KMS-11 (cell line): ENCODE data around the gene MARCHF10.

Experiments
- H2AFZ ChIP-seq: fragments of 200-600 bp; sonication (generic); 2 replicates; pipeline ENCODE4 v1.6.1; 2016; ENCODE audit warnings: antibody characterized with exemption, mixed run types, low read depth
- H3K27ac ChIP-seq: fragments of 200-600 bp; sonication (generic); 2 replicates; pipeline ENCODE4 v1.6.1; 2016; ENCODE audit warnings: mild to moderate bottlenecking, mixed run types
- H3K27me3 ChIP-seq: fragments of 200-600 bp; sonication (generic); 2 replicates; pipeline ENCODE4 v1.6.1; 2017; ENCODE audit warnings: mild to moderate bottlenecking, low read depth, mixed run types, moderate library complexity; ENCODE audit not compliant: insufficient read depth
- H3K36me3 ChIP-seq: fragments of 200-600 bp; sonication (generic); 2 replicates; pipeline ENCODE4 v1.6.1; 2017; ENCODE audit warnings: mild to moderate bottlenecking, mixed run types; ENCODE audit not compliant: insufficient read depth
- H3K4me1 ChIP-seq: fragments of 200-600 bp; sonication (generic); 2 replicates; pipeline ENCODE4 v1.6.1; 2016; ENCODE audit warnings: mild to moderate bottlenecking, low read depth, mixed run types; ENCODE audit not compliant: poor library complexity, severe bottlenecking
- H3K4me2 ChIP-seq: fragments of 200-600 bp; sonication (generic); 2 replicates; pipeline ENCODE4 v1.7.0; 2016; ENCODE audit warnings: mild to moderate bottlenecking, mixed run types
- H3K4me3 ChIP-seq: fragments of 200-600 bp; sonication (generic); IDR thresholded peaks from 2 replicates; pipeline ENCODE4 v1.6.1; 2017; ENCODE audit warnings: low read depth, low read length, mixed read lengths; ENCODE audit not compliant: insufficient read depth
- H3K79me2 ChIP-seq: fragments of 200-600 bp; sonication (generic); 2 replicates; pipeline ENCODE4 v1.6.1; 2016; ENCODE audit warnings: low read depth, mixed run types; ENCODE audit not compliant: insufficient read depth
- H3K9ac ChIP-seq: fragments of 200-600 bp; sonication (generic); 2 replicates; pipeline ENCODE4 v1.6.1; 2016; ENCODE audit warnings: mild to moderate bottlenecking, mixed run types
- H4K20me1 ChIP-seq: fragments of 200-600 bp; sonication (generic); 2 replicates; pipeline ENCODE4 v1.6.1; 2016; ENCODE audit warnings: mild to moderate bottlenecking, mixed run types; ENCODE audit not compliant: insufficient read depth
- TF ChIP-seq, protein P1 (sequence below): fragments of 200-600 bp; sonication (generic); conservative IDR thresholded peaks from 2 replicates; pipeline ENCODE4 v1.6.1; 2017; ENCODE audit warnings: low read depth, mild to moderate bottlenecking, antibody characterized with exemption, low read length, moderate library complexity, mixed read lengths

Gene MARCHF10

DNA sequence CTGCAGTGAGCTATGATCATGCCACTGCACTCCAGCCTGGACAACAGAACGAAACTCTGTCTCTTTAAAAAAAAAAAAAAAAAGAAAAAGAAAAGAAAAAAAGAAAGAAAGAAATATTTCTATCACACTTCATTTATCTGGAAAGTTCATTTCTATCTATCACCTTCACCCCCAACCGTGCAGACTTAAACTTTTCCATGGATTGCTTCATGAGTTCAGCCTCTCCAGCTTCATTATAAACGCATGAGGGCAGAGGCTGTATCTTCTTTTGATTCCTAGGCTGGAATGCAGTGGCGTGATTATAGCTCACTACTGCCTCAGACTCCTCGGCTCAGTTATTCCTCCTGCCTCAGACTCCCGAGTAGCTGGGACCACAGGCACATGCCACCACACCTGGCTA lies 152.5 kb downstream of the MARCHF10 start:
- Histone ChIP-seq H3K27ac (no peak overlapping the region), H3K4me3 (no peak overlapping the region), H3K27me3 (no peaks in the 10 kb centered on the region), H3K9ac (no peak overlapping the region), H3K36me3 (no peaks in the 10 kb centered on the region), H3K79me2 (no peaks in the 10 kb centered on the region), H4K20me1 (no peaks in the 10 kb centered on the region), H2AFZ (no peak overlapping the region), H3K4me1 (peaks cover 23% of the 10 kb centered on the region), H3K4me2 (no peak overlapping the region)
- TF ChIP-seq, protein P1, sequence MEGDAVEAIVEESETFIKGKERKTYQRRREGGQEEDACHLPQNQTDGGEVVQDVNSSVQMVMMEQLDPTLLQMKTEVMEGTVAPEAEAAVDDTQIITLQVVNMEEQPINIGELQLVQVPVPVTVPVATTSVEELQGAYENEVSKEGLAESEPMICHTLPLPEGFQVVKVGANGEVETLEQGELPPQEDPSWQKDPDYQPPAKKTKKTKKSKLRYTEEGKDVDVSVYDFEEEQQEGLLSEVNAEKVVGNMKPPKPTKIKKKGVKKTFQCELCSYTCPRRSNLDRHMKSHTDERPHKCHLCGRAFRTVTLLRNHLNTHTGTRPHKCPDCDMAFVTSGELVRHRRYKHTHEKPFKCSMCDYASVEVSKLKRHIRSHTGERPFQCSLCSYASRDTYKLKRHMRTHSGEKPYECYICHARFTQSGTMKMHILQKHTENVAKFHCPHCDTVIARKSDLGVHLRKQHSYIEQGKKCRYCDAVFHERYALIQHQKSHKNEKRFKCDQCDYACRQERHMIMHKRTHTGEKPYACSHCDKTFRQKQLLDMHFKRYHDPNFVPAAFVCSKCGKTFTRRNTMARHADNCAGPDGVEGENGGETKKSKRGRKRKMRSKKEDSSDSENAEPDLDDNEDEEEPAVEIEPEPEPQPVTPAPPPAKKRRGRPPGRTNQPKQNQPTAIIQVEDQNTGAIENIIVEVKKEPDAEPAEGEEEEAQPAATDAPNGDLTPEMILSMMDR: no peak

DNA sequence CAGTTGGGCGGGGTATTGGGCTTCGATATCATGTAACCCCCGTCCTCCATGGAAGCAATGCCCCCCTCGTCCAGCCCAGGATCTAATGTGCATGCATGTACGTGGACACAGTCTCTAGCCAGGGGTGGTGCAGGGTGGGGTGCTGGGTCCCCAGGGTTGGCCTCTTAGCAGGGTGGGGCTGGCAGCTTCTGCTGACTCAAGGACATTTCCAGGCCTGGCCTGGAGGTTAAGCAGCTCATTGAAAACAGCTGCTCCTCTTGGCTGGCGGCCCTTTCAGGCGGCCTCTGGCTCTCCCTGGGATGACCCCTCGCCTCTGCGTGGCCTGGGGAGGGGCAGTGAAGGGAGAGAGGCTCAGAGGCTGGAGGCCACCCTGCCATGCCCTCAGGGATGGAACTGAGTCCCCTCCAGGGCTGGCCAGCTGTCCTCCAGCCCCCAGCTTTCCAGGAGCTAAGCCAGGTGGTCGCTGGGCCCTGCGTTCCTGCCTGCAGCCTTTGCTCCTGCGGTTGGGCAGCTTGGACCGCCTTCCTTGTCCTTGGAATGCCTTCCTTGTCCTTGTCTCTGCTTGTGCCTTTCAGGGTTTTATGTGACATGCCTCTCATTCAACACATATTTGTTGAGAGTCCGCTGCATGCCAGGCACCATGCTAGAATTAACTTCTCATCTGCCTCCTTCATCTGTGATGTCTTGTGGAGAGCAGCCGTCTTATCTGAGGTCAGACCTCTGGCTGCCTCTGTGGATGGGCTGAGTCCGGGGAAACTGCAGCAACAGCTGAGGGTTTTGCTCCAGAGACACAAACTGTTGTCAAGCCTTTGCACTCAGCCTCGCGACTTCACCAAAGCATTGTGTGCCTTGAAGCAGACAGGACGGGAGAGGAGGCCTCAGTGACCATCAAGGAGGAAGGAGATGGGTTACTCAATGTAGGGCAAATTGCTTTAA lies 154.0 kb downstream of the MARCHF10 start:
- H3K27me3 ChIP-seq: no peaks in the 10 kb centered on the region
- TF ChIP-seq, protein P1: no peak
- H3K27ac ChIP-seq: no peak overlapping the region
- peaks cover 23% of the 10 kb centered on the region for H3K4me1 ChIP-seq
- H4K20me1 ChIP-seq: no peaks in the 10 kb centered on the region
- H3K79me2 ChIP-seq: no peaks in the 10 kb centered on the region
- H3K36me3 ChIP-seq: no peaks in the 10 kb centered on the region
- H3K9ac ChIP-seq: no peak overlapping the region
- H3K4me2 ChIP-seq: no peak overlapping the region; the same call in 1 of the 2 replicates
- no peak overlapping the region for H3K4me3 ChIP-seq
- H2AFZ ChIP-seq: no peak overlapping the region

DNA sequence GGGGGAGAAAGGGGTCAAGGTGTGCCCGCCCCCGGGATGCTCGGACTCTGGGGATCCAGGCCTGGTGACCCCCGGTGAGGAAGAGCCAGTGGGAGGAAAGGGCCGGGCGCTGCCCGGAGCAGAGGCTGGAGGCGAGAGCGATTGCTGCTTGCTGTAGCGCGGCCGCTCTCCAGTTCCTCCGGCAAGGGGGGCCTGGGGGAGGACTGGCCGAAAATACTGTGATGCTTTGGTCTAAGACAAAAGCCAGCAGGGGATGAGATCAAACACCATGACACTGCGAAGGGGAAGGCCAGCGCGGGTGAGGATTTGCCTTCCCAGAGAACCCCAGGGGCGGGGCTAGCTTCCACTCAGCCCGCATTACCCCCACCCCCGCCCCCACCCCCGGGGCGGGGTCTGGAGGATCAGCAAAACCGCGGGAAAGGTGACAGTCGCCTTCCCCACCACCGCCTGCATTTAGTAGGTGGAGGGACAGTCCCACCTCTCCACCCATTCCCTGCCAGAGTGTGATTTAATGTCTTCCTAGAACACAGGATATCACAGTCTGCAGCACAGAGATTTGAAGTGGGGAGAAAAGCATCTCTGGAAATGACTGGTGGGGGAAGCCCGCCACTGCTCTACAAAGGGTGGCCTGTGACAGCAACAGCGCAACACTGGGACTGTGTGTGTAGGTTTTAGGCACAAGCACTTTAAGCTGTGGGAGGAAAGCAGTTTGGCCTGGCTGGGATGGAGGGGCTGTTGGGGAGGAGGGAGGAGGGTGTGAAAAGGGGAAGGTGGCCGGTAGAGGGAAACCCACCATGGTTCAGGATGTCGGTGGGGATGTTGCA lies 154.9 kb downstream of the MARCHF10 start:
- H3K36me3 ChIP-seq: no peaks in the 10 kb centered on the region
- H3K4me2 ChIP-seq: peak overlapping the region; percentile 86
- H3K27ac ChIP-seq: peak overlapping the region; percentile 79
- no peaks in the 10 kb centered on the region for H3K79me2 ChIP-seq
- peaks cover 23% of the 10 kb centered on the region for H3K4me1 ChIP-seq
- no peaks in the 10 kb centered on the region for H4K20me1 ChIP-seq
- peak overlapping the region; percentile 93 for H3K9ac ChIP-seq
- no peak overlapping the region for H3K4me3 ChIP-seq
- TF ChIP-seq, protein P1: no peak
- H2AFZ ChIP-seq: peak overlapping the region; percentile 95
- no peaks in the 10 kb centered on the region for H3K27me3 ChIP-seq

DNA sequence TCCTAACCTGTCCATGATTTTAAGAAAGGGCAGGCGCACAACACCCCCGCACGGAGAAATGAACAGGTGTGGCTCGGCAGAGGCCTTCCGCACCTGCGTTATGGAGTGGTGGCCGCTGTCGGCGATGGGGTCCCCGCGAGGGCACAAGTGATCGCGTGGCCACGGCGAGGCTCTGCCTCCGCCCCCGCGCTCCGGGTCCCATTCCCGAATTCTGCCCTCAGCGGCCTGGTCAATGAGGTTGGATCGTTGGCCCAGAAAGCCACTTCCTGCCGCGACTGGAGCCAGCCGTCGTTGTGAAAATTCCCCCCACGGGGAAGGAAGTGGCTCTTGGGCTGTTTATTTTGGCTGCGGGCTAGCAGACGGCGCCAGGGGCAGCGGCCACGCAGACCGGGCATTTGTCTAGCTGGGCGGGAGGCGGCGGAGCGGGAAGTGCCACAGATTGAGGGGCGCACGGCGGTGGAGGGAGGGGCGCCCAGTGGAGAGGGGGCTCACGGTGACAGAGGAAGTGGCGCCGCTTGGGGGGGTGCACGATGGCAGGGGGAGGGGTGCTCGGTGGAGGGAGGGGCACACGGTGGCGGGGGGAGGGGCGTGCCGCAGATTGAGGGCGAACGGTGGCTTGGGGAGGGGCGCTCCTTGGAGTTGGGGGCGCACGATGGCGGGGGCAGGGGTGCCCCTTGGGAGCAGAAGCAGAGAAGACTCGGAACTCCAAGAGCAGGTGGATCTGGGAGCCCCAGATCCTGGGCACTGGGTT lies 155.7 kb downstream of the MARCHF10 start:
- Histone ChIP-seq H3K79me2 (no peaks in the 10 kb centered on the region), H3K4me3 (no peak overlapping the region), H3K9ac (peak overlapping the region; percentile 93), H3K36me3 (no peaks in the 10 kb centered on the region), H3K27ac (peak overlapping the region; percentile 79), H3K4me2 (peak overlapping the region; percentile 86), H4K20me1 (no peaks in the 10 kb centered on the region), H3K27me3 (no peaks in the 10 kb centered on the region), H2AFZ (peak overlapping the region; percentile 95), H3K4me1 (peaks cover 23% of the 10 kb centered on the region)
- TF ChIP-seq, protein P1: no peak
